Gastroesophageal sphincter (tissue), 4 donors: Measurements from ENCODE around the gene PDE1A. TPM values are rescaled to one million over a fixed set of nuclear protein-coding genes. Genes with fewer than 3 reads are reported as not detected.

ENCODE experiments used
- ATAC-seq: fragments of 150-250 bp; one replicate; pipeline ENCODE4 v1.9.1; 2016; ENCODE audit warnings: mild to moderate bottlenecking, moderate library complexity
- H3K27ac ChIP-seq, 4 donors: fragments of 200-600 bp; sonication (generic) in 3 of 4; 1 replicate in 3 of 4; 2 replicates in 1 of 4; pipeline ENCODE4 v1.5.1; 2016 to 2019
- H3K27me3 ChIP-seq: fragments of 200-600 bp; sonication (generic); one replicate; pipeline ENCODE4 v1.5.1; 2019
- H3K36me3 ChIP-seq, 2 donors: fragments of 200-600 bp; sonication (generic); one replicate each; pipeline ENCODE4 v1.5.1; 2019; ENCODE audit warnings: control low read depth in 1 of 2
- H3K4me1 ChIP-seq, 3 donors: fragments of 200-600 bp; sonication (generic); 1 replicate in 2 of 3; 2 replicates in 1 of 3; pipeline ENCODE4 v1.5.1; 2016 to 2019; ENCODE audit warnings: control low read depth in 2 of 3
- H3K4me3 ChIP-seq, 2 donors: fragments of 200-600 bp; sonication (generic); one replicate each; pipeline ENCODE4 v1.5.1; 2019; ENCODE audit warnings: mild to moderate bottlenecking in 1 of 2, moderate library complexity in 1 of 2
- H3K9me3 ChIP-seq, 3 donors: fragments of 200-600 bp; sonication (generic); one replicate each; pipeline ENCODE4 v1.5.1; 2017 to 2019; ENCODE audit warnings: control low read depth in 2 of 3
- CTCF ChIP-seq, 4 experiments: fragments of 200-600 bp in 2 of 4; fragments of 450-650 bp in 2 of 4; sonication (generic) in 1 of 4; IDR thresholded peaks; one replicate each; pipeline ENCODE4 v1.5.1; 2017 to 2019; ENCODE audit warnings: antibody characterized with exemption in 4 of 4, mild to moderate bottlenecking in 2 of 4, moderate library complexity in 2 of 4
- EP300 ChIP-seq: sonication (generic); formaldehyde crosslinking; IDR thresholded peaks from one replicate; pipeline ENCODE4 v1.6.1; 2017; ENCODE audit warnings: antibody characterized with exemption, mild to moderate bottlenecking
- POLR2A ChIP-seq, 2 donors: fragments of 450-650 bp; IDR thresholded peaks; one replicate each; pipeline ENCODE4 v1.6.1; 2017; ENCODE audit warnings: antibody characterized with exemption in 2 of 2, mild to moderate bottlenecking in 2 of 2, moderate library complexity in 1 of 2
- POLR2AphosphoS5 ChIP-seq: sonication (generic); formaldehyde crosslinking; IDR thresholded peaks from one replicate; pipeline ENCODE4 v1.6.1; 2017; ENCODE audit warnings: antibody characterized with exemption
- WGBS, 2 donors: methylation state at CpG; one replicate each; pipeline ENCODE4 v1.1.5; 2018; ENCODE audit warnings: low coverage in 1 of 2; 5-methylcytosine and 5-hydroxymethylcytosine counted together
- total RNA-seq, 4 donors: library from RNA; depleted of rRNA; stranded (reverse); fragments of >200 nt; gene quantifications; one replicate each; pipeline ENCODE4 v1.1.0, GENCODE V29; 2016

PDE1A gene
- total RNA-seq, 4 donors from 2014 or later, result 7.2 to 17.2 (median 11.8) TPM

- Histone ChIP-seq H3K36me3 (no peaks in the 10 kb centered on the region), H3K4me1 (peaks cover 0 to 18% (median 0%) of the 10 kb centered on the region in 3 donors), H3K9me3 (no peaks in the 10 kb centered on the region), H3K27ac (peak overlapping the region; percentile 34 to 57 (median 46)), H3K4me3 (no peak overlapping the region), H3K27me3 (no peaks in the 10 kb centered on the region)
- peak; percentile 58 for ATAC-seq
- TF ChIP-seq CTCF (IDR thresholded peaks at IDR 0.05), result no peak
- 35 to 41% methylated on average over 8 of the region's 8 CpGs for WGBS, 2 donors
These were observed 67.5 kb downstream of the PDE1A start for GRCh38 chr2:182359027-182359989.

- peaks cover 0 to 18% (median 0%) of the 10 kb centered on the region in 3 donors for H3K4me1 ChIP-seq
- no peaks in the 10 kb centered on the region for H3K27me3 ChIP-seq
- H3K36me3 ChIP-seq, result no peaks in the 10 kb centered on the region
- TF ChIP-seq POLR2A (IDR thresholded peaks at IDR 0.05), result no peak
- no peak for TF ChIP-seq CTCF (IDR thresholded peaks at IDR 0.05)
- TF ChIP-seq POLR2AphosphoS5, result no peak
- TF ChIP-seq EP300, result no peak
- ATAC-seq, result no peak
- WGBS, 2 donors, result 85 to 93% methylated on average over 3 of the region's 3 CpGs
- H3K4me3 ChIP-seq, result no peak overlapping the region
- H3K9me3 ChIP-seq, result no peaks in the 10 kb centered on the region
- peak overlapping the region in 1 of 4 donors; percentile 50 for H3K27ac ChIP-seq
These were observed 68.2 kb downstream of the PDE1A start for GRCh38 chr2:182358601-182359000.

- H3K9me3 ChIP-seq, result no peaks in the 10 kb centered on the region
- H3K27ac ChIP-seq, result no peak overlapping the region
- H3K4me3 ChIP-seq, result no peak overlapping the region
- no peak for ATAC-seq
- H3K36me3 ChIP-seq, result no peaks in the 10 kb centered on the region
- 4 to 21% methylated on average over 1 of the region's 1 CpG for WGBS, 2 donors
- TF ChIP-seq POLR2A (IDR thresholded peaks at IDR 0.05) (no peak), CTCF (IDR thresholded peaks at IDR 0.05) (no peak), EP300 (no peak), POLR2AphosphoS5 (no peak)
- no peaks in the 10 kb centered on the region for H3K27me3 ChIP-seq
- peaks cover 0 to 14% (median 0%) of the 10 kb centered on the region in 3 donors for H3K4me1 ChIP-seq
These were observed 71.0 kb downstream of the PDE1A start for GRCh38 chr2:182355815-182356214.

- no peaks in the 10 kb centered on the region for H3K36me3 ChIP-seq
- H3K9me3 ChIP-seq, result no peaks in the 10 kb centered on the region
- 86 to 92% methylated on average over 4 of the region's 4 CpGs for WGBS, 2 donors
- TF ChIP-seq EP300, result no peak
- no peak for TF ChIP-seq POLR2AphosphoS5
- no peak for TF ChIP-seq CTCF (IDR thresholded peaks at IDR 0.05)
- no peak for TF ChIP-seq POLR2A (IDR thresholded peaks at IDR 0.05)
- H3K4me1 ChIP-seq, result no peaks in the 10 kb centered on the region
- H3K27me3 ChIP-seq, result no peaks in the 10 kb centered on the region
- ATAC-seq, result no peak
- no peak overlapping the region for H3K4me3 ChIP-seq
- H3K27ac ChIP-seq, result no peak overlapping the region
These were observed 75.4 kb downstream of the PDE1A start for GRCh38 chr2:182351427-182351826.

- no peak for ATAC-seq
- Histone ChIP-seq H3K36me3 (no peaks in the 10 kb centered on the region), H3K27ac (no peak overlapping the region), H3K4me3 (no peak overlapping the region), H3K9me3 (no peaks in the 10 kb centered on the region), H3K27me3 (no peaks in the 10 kb centered on the region), H3K4me1 (no peaks in the 10 kb centered on the region)
- TF ChIP-seq CTCF (IDR thresholded peaks at IDR 0.05) (no peak), POLR2AphosphoS5 (no peak), POLR2A (IDR thresholded peaks at IDR 0.05) (no peak), EP300 (no peak)
- WGBS, 2 donors, result 55 to 61% methylated on average over 2 of the region's 2 CpGs
These were observed 77.6 kb downstream of the PDE1A start for GRCh38 chr2:182349268-182349667.
